ENCODE results near the gene GOLGA8H.
"Not testable (repeated sequence)": the region's sequence is repeated elsewhere in the genome, so short reads cannot be mapped to it uniquely, and the experiment has no call there.

The GOLGA8H gene, protein sequence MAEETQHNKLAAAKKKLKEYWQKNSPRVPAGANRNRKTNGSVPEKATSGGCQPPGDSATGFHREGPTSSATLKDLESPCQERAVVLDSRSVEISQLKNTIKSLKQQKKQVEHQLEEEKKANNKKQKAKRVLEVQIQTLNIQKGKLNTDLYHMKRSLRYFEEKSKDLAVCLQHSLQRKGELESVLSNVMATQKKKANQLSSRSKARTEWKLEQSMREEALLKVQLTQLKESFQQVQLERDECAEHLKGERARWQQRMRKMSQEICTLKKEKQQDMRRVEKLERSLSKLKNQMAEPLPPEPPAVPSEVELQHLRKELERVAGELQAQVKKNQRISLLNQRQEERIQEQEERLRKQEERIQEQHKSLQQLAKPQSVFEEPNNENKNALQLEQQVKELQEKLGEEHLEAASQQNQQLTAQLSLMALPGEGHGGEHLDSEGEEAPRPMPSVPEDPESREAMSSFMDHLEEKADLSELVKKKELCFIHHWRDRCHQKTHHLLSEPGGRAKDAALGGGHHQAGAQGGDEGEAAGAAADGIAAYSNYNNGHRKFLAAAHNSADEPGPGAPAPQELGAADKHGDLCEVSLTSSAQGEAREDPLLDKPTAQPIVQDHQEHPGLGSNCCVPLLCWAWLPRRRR

DNA sequence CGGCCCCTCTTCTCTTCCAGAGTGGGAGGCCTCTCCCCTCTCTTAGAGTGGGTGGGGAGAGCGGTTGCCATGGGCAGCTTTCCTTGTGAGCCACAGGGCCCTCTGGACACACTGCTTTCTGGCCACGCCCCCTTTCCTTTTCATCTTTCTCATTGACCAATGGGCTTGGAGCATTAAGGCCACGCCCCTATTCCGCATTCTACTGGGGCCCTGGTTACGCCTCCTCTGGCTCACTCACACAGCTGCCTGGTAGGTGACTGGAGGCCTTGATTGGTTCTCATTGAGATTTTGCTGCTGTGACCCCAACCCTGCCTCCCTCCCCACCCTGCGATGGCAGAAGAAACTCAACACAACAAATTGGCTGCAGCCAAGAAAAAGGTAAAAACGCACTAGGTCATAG is at the start of gene GOLGA8H:
GOLGA8H (plus strand) TSS at position 233 of the 400 bp plus-strand sequence; CDS start at position 331, 98 bp downstream.
- H3K27me3 ChIP-seq (ENCODE audit: control insufficient read depth in 2 of 2, insufficient read depth in 2 of 2, low read length in 2 of 2); H3K4me1 ChIP-seq (ENCODE audit: control insufficient read depth in 2 of 2, insufficient read depth in 2 of 2, low read length in 2 of 2); H3K27ac ChIP-seq (ENCODE audit: low read depth in 2 of 2, low read length in 2 of 2); H3K9me3 ChIP-seq (ENCODE audit: control insufficient read depth in 2 of 2, low read length in 2 of 2); H3K9ac ChIP-seq (ENCODE audit: low read depth in 1 of 2, low read length in 2 of 2); H3K36me3 ChIP-seq (ENCODE audit: control insufficient read depth in 2 of 2, insufficient read depth in 2 of 2, low read length in 2 of 2); H3K4me3 ChIP-seq (ENCODE audit: low read length in 2 of 2): not testable (repeated sequence)

DNA sequence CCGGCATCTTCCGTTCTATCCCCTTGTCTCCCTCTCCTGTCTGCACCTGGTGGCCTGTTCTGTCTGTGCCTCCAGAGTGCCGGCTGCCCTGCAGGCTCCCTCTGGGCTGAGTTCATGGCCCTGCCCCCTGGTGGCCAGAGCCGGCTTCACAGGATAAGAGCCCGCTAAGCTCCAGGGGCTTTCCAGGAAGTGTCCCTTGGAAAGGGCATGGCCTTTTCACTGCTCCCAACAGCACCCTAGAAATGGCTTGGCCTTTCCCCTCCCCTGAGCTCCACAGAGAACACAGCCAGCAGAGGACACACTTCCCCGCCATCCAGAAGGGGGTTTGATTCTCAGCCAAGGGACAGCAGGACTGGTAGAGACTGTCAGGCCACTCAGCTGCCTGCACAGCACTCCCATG is 36.9 kb upstream of the GOLGA8H start:
- H3K27ac ChIP-seq (ENCODE audit: low read depth in 2 of 2, low read length in 2 of 2); H3K4me1 ChIP-seq (ENCODE audit: control insufficient read depth in 2 of 2, insufficient read depth in 2 of 2, low read length in 2 of 2); H3K4me3 ChIP-seq (ENCODE audit: low read length in 2 of 2); H3K9me3 ChIP-seq (ENCODE audit: control insufficient read depth in 2 of 2, low read length in 2 of 2); H3K36me3 ChIP-seq (ENCODE audit: control insufficient read depth in 2 of 2, insufficient read depth in 2 of 2, low read length in 2 of 2); H3K9ac ChIP-seq (ENCODE audit: low read depth in 1 of 2, low read length in 2 of 2); H3K27me3 ChIP-seq (ENCODE audit: control insufficient read depth in 2 of 2, insufficient read depth in 2 of 2, low read length in 2 of 2): not testable (repeated sequence)

DNA sequence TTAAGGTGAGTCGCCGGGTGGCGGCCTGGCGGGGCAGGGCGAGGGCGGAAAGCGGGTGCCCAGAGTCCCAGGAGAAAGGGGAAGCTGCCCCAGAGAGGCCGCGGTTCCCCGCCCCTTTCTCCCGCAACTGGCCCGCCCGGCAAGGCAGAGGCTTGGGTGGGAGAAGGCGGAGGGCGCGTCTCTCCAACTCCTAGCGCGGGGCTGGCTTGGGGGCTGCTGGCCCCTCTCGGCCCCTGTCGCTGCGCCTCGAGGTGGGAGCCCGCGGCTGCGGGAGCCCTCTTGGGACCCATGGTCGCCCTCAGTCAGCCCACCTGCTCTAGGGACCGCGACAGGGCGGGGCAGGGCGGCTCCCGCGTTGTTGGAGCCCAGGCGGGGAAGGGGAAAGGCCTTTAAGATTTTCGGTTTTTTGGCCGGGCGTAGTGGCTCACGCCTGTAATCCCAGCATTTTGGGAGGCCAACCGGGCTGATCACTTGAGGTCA is 30.8 kb upstream of the GOLGA8H start:
- not testable (repeated sequence) for H3K4me3 ChIP-seq (ENCODE audit: low read length in 2 of 2); H3K4me1 ChIP-seq (ENCODE audit: control insufficient read depth in 2 of 2, insufficient read depth in 2 of 2, low read length in 2 of 2); H3K27me3 ChIP-seq (ENCODE audit: control insufficient read depth in 2 of 2, insufficient read depth in 2 of 2, low read length in 2 of 2); H3K9ac ChIP-seq (ENCODE audit: low read depth in 1 of 2, low read length in 2 of 2); H3K36me3 ChIP-seq (ENCODE audit: control insufficient read depth in 2 of 2, insufficient read depth in 2 of 2, low read length in 2 of 2); H3K9me3 ChIP-seq (ENCODE audit: control insufficient read depth in 2 of 2, low read length in 2 of 2); H3K27ac ChIP-seq (ENCODE audit: low read depth in 2 of 2, low read length in 2 of 2)

DNA sequence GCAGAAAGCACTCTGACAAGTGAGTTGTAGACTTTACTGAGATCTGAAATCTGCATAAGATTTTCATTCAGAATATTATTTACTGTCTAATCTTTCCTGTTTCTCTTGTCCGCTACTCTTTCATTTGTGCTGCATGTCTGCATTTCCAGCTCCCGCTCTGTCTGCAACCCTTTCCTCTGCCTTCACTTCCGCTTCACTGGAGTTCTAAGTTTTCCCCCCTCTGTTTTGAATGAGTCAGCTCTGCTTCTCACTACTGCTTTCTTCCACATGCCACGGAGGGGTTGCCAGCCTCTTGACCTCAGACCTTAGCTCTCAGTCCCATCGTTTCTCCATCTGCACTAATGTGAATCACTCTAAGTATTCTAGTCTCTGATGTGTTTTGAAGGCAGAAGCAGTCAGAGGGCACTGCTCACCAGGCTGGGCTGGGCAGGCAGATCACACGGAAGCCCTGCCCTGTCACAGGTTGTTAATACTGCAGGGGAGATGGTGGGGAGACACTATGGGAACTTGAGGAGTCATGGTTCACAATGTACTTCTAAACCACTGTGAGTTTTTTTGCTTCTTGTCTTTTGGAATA is 24.3 kb upstream of the GOLGA8H start:
- not testable (repeated sequence) for H3K4me1 ChIP-seq (ENCODE audit: control insufficient read depth in 2 of 2, insufficient read depth in 2 of 2, low read length in 2 of 2); H3K9me3 ChIP-seq (ENCODE audit: control insufficient read depth in 2 of 2, low read length in 2 of 2); H3K9ac ChIP-seq (ENCODE audit: low read depth in 1 of 2, low read length in 2 of 2); H3K27ac ChIP-seq (ENCODE audit: low read depth in 2 of 2, low read length in 2 of 2); H3K36me3 ChIP-seq (ENCODE audit: control insufficient read depth in 2 of 2, insufficient read depth in 2 of 2, low read length in 2 of 2); H3K4me3 ChIP-seq (ENCODE audit: low read length in 2 of 2); H3K27me3 ChIP-seq (ENCODE audit: control insufficient read depth in 2 of 2, insufficient read depth in 2 of 2, low read length in 2 of 2)

DNA sequence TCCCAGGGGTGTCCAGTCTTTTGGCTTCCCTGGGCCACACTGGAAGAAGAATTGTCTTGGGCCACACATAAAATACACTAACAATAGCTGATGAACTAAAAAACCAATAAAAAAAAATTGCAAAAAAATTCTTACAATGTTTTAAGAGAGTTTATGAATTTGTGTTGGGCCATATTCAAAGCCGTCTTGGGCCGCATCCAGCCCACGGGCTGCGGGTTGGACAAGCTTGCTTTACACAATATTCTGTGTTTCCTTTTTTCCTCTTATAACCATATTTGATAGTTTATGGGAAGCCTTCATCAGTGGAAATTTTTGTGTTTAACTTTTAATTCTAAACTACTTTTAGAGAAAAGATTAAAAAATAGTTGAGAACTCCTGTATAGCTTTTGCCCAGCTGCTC is 23.1 kb upstream of the GOLGA8H start:
- H3K9me3 ChIP-seq (ENCODE audit: control insufficient read depth in 2 of 2, low read length in 2 of 2); H3K36me3 ChIP-seq (ENCODE audit: control insufficient read depth in 2 of 2, insufficient read depth in 2 of 2, low read length in 2 of 2); H3K4me3 ChIP-seq (ENCODE audit: low read length in 2 of 2); H3K27ac ChIP-seq (ENCODE audit: low read depth in 2 of 2, low read length in 2 of 2); H3K4me1 ChIP-seq (ENCODE audit: control insufficient read depth in 2 of 2, insufficient read depth in 2 of 2, low read length in 2 of 2); H3K9ac ChIP-seq (ENCODE audit: low read depth in 1 of 2, low read length in 2 of 2); H3K27me3 ChIP-seq (ENCODE audit: control insufficient read depth in 2 of 2, insufficient read depth in 2 of 2, low read length in 2 of 2): not testable (repeated sequence)

DNA sequence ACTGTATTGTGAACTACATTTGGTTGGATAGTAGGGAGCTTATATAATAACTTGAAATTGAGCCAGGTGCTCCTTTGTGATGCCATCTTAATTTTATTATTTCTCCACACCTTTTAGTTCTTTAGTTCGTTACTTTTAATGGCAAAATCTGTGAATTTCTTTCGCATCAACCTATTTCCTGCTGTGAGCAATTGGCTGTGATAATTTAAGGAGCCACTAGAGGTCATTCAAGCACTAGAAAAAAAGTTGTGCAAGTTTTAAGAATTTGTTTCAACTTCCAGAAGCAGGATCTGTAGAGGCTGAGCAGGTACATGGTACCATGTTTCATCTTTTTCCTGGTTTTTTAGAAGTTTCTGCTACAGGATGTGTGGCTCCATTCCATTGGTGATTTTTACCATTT is 4.9 kb upstream of the GOLGA8H start:
- not testable (repeated sequence) for H3K4me3 ChIP-seq (ENCODE audit: low read length in 2 of 2); H3K27me3 ChIP-seq (ENCODE audit: control insufficient read depth in 2 of 2, insufficient read depth in 2 of 2, low read length in 2 of 2); H3K36me3 ChIP-seq (ENCODE audit: control insufficient read depth in 2 of 2, insufficient read depth in 2 of 2, low read length in 2 of 2); H3K9me3 ChIP-seq (ENCODE audit: control insufficient read depth in 2 of 2, low read length in 2 of 2); H3K4me1 ChIP-seq (ENCODE audit: control insufficient read depth in 2 of 2, insufficient read depth in 2 of 2, low read length in 2 of 2); H3K27ac ChIP-seq (ENCODE audit: low read depth in 2 of 2, low read length in 2 of 2); H3K9ac ChIP-seq (ENCODE audit: low read depth in 1 of 2, low read length in 2 of 2)

DNA sequence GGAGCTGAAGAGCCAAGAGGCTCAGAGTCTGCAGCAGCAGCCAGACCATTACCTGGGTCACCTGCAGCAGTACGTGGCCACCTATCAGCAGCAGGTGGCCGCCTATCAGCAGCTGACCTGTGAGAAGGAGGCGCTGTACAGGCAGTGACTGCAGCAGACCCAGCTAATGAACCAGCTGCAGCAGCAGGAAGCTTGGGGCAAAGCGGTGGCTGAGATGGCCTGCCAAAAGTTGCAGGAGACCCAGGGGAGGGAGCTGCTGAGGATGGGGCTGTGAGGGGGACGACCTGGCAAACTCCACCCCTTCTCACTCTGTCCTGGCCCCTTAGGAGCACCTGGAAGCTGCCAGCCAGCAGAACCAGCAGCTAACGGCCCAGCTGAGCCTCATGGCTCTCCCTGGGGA is 8.4 kb downstream of the GOLGA8H start:
- not testable (repeated sequence) for H3K36me3 ChIP-seq (ENCODE audit: control insufficient read depth in 2 of 2, insufficient read depth in 2 of 2, low read length in 2 of 2); H3K27me3 ChIP-seq (ENCODE audit: control insufficient read depth in 2 of 2, insufficient read depth in 2 of 2, low read length in 2 of 2); H3K4me3 ChIP-seq (ENCODE audit: low read length in 2 of 2); H3K9ac ChIP-seq (ENCODE audit: low read depth in 1 of 2, low read length in 2 of 2); H3K27ac ChIP-seq (ENCODE audit: low read depth in 2 of 2, low read length in 2 of 2); H3K4me1 ChIP-seq (ENCODE audit: control insufficient read depth in 2 of 2, insufficient read depth in 2 of 2, low read length in 2 of 2); H3K9me3 ChIP-seq (ENCODE audit: control insufficient read depth in 2 of 2, low read length in 2 of 2)

DNA sequence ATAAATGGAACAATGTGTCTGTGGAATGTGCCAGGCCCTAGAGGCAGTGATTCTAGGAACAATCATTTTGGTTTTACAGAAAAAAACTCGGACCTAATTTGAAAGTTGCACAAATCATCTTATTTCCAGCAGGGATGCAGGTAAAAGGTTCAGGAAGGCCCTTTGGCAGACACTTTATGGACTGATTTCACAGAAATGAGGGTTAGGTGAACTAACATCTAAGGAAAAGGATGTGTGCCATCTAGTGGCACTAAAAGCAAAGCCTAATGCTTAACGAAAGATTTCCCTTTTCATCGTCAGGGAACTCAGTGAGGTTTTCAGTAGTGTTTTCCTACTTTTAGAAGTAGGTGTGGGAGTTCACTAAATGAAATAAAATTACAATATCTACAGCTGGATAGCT is 17.5 kb downstream of the GOLGA8H start:
- H3K27ac ChIP-seq (ENCODE audit: low read depth in 2 of 2, low read length in 2 of 2); H3K9ac ChIP-seq (ENCODE audit: low read depth in 1 of 2, low read length in 2 of 2); H3K4me3 ChIP-seq (ENCODE audit: low read length in 2 of 2); H3K4me1 ChIP-seq (ENCODE audit: control insufficient read depth in 2 of 2, insufficient read depth in 2 of 2, low read length in 2 of 2); H3K36me3 ChIP-seq (ENCODE audit: control insufficient read depth in 2 of 2, insufficient read depth in 2 of 2, low read length in 2 of 2); H3K9me3 ChIP-seq (ENCODE audit: control insufficient read depth in 2 of 2, low read length in 2 of 2); H3K27me3 ChIP-seq (ENCODE audit: control insufficient read depth in 2 of 2, insufficient read depth in 2 of 2, low read length in 2 of 2): not testable (repeated sequence)

DNA sequence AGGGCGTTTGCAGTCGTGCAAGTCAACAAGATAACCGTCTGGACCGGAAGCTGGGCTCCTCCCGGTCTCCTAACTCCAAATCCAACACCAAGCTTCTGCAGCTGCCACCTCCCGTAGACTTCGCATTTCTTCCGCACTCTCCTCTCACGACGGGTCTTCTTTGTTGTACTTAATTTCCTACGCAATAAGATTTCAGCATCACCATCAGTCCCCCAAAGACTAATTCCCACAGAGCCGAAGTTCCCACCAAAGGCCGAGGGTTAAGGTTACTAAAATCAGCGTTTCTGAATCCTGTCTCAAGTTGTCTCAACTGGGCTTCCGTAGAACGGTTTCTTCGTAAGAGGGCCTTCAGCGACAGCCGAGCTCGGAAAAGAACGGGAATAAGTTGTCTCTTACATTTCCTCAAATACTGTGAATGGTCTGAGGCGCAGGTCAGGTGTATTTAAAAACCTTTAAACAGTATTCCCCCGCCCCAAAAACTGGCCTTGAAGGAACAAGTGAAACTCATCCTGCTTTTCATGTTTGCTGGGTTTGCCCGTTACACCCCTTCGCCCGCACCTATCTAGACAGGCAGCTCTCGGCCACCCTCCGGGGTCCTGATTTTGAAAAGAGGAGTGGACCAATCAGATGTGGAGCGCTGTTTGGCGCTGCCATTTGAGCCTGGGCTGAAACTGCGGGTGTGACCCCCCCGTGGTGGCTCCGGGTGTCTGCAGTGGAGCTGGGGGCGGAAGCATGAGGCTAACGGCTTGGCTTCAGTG is 21.8 kb downstream of the GOLGA8H start, which contains the start of gene ARHGAP11B:
ARHGAP11B (plus strand) TSS at position 693 of the 758 bp plus-strand sequence.
- not testable (repeated sequence) for H3K27me3 ChIP-seq (ENCODE audit: control insufficient read depth in 2 of 2, insufficient read depth in 2 of 2, low read length in 2 of 2); H3K36me3 ChIP-seq (ENCODE audit: control insufficient read depth in 2 of 2, insufficient read depth in 2 of 2, low read length in 2 of 2); H3K4me1 ChIP-seq (ENCODE audit: control insufficient read depth in 2 of 2, insufficient read depth in 2 of 2, low read length in 2 of 2); H3K9me3 ChIP-seq (ENCODE audit: control insufficient read depth in 2 of 2, low read length in 2 of 2)
- peak within 1 kb of the TSS; percentile 63 to 84 for H3K27ac ChIP-seq (ENCODE audit: low read depth in 2 of 2, low read length in 2 of 2)
- peak within 1 kb of the TSS; percentile 60 to 68 for H3K9ac ChIP-seq (ENCODE audit: low read depth in 1 of 2, low read length in 2 of 2)
- H3K4me3 ChIP-seq (ENCODE audit: low read length in 2 of 2), result peak within 1 kb of the TSS; percentile 68 to 93

DNA sequence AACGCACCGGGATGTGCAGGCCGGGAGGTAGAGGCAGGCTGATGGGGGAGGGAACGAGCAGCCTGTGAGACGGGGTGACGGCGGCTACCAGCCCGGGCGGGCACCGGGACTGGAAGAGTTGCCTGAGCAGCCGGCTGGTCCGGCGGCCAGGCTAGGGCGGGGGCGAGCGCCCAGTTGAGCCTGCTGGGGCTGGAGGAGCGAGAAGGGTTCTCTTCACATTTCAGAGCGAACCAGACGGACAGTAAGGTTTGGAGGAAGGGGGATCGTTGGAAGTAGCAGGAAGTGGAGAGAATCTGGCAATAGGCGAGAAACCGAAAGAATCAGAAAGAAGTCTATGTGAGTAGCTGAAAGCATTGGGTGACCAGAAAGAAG is 22.4 kb downstream of the GOLGA8H start:
- Histone ChIP-seq H3K4me3 (ENCODE audit: low read length in 2 of 2) (peak overlapping the region; percentile 68 to 93), H3K9ac (ENCODE audit: low read depth in 1 of 2, low read length in 2 of 2) (peak overlapping the region; percentile 60 to 68), H3K27ac (ENCODE audit: low read depth in 2 of 2, low read length in 2 of 2) (peak overlapping the region; percentile 43 to 63)
- H3K4me1 ChIP-seq (ENCODE audit: control insufficient read depth in 2 of 2, insufficient read depth in 2 of 2, low read length in 2 of 2); H3K9me3 ChIP-seq (ENCODE audit: control insufficient read depth in 2 of 2, low read length in 2 of 2); H3K36me3 ChIP-seq (ENCODE audit: control insufficient read depth in 2 of 2, insufficient read depth in 2 of 2, low read length in 2 of 2); H3K27me3 ChIP-seq (ENCODE audit: control insufficient read depth in 2 of 2, insufficient read depth in 2 of 2, low read length in 2 of 2): not testable (repeated sequence)

Measured in mucosa of rectum (tissue), 2 donors.